H1 (cell line): ENCODE measurements around the gene PATL2.

ENCODE experiments used
- RAD21 ChIP-seq, 2 experiments: IDR thresholded peaks in 1 of 2; conservative IDR thresholded peaks in 1 of 2; 2 replicates each; pipeline ENCODE4 v1.6.1; 2011; ENCODE audit warnings: low read depth in 2 of 2, low read length in 2 of 2, improper control_type of control experiment in 1 of 2, inconsistent platforms in 1 of 2, mild to moderate bottlenecking in 1 of 2, moderate library complexity in 1 of 2
- TF ChIP-seq, protein P1 (sequence below), 3 experiments: IDR thresholded peaks; 1 replicate in 2 of 3; 2 replicates in 1 of 3; pipeline versions ENCODE4 v1.5.1 to v1.6.1; 2011; ENCODE audit warnings: low read length in 3 of 3, mild to moderate bottlenecking in 3 of 3, inconsistent platforms in 2 of 3, low read depth in 1 of 3, moderate library complexity in 1 of 3; ENCODE audit not compliant: insufficient read depth in 1 of 3; ENCODE audit errors: control extremely low read depth in 1 of 3

GRCh38 chr15:44641651-44642050 is 69.5 kb downstream of the PATL2 start:
- no peak for TF ChIP-seq RAD21 (IDR thresholded peaks at IDR 0.05 in 1 of 2, conservative IDR thresholded peaks at IDR 0.05 in 1 of 2; ENCODE audit: low read depth in 2 of 2, low read length in 2 of 2)
- TF ChIP-seq, protein P1, sequence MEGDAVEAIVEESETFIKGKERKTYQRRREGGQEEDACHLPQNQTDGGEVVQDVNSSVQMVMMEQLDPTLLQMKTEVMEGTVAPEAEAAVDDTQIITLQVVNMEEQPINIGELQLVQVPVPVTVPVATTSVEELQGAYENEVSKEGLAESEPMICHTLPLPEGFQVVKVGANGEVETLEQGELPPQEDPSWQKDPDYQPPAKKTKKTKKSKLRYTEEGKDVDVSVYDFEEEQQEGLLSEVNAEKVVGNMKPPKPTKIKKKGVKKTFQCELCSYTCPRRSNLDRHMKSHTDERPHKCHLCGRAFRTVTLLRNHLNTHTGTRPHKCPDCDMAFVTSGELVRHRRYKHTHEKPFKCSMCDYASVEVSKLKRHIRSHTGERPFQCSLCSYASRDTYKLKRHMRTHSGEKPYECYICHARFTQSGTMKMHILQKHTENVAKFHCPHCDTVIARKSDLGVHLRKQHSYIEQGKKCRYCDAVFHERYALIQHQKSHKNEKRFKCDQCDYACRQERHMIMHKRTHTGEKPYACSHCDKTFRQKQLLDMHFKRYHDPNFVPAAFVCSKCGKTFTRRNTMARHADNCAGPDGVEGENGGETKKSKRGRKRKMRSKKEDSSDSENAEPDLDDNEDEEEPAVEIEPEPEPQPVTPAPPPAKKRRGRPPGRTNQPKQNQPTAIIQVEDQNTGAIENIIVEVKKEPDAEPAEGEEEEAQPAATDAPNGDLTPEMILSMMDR (IDR thresholded peaks at IDR 0.05; ENCODE audit: control extremely low read depth in 1 of 3, insufficient read depth in 1 of 3, low read depth in 1 of 3, low read length in 3 of 3), result no peak
